ENCODE measurements around the gene LRPPRC.

The LRPPRC gene

DNA sequence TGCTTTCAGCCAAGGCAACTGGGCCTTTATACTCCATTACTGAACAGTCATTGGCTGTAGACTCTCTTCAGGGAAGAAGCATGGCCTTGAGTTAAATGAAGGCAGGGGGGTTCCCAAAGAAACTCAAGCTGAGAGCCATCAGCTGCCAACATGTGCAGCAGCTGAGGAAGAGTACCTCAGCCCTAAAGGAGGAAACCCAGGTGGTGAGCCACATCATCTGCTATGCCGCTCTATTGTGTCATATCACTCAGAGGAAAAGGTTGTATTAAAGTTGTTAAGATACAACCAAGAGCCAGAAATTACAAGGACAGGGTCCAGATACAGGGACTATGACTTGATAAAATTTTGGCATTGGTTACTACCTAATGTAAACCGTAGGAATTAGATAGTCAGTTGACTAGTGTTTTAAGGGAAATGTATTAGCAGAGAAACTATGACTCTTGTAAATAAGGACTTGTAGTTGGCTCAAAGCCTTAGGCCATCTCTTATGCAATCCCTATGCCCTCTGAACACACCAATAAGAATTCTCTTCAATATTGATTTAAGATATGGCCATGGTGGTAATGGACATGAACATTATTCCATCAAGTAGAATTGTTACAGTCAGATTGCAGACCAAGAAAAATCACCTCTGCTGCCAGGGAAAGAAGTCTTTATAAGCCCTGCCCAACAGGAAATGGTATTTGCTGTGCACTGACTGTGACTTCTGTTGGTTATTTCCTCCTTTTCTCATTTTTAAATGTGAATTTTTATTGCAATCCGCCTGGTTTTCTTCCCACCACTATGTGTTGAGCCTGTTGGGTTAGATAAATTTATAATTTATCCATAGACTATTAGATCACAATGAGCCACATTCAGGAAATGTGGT lies 9.2 kb upstream of the LRPPRC start:
- CTCF ChIA-PET = interaction anchor here (1.5 kb wide), 1 partner anchor 39 kb away, joined by 3 read pairs; no protein-coding TSS in a partner anchor
- DNase-seq (ENCODE audit: extremely low spot score) = no peak
- POLR2A ChIA-PET = no interaction called here
- TF ChIP-seq, protein P1, sequence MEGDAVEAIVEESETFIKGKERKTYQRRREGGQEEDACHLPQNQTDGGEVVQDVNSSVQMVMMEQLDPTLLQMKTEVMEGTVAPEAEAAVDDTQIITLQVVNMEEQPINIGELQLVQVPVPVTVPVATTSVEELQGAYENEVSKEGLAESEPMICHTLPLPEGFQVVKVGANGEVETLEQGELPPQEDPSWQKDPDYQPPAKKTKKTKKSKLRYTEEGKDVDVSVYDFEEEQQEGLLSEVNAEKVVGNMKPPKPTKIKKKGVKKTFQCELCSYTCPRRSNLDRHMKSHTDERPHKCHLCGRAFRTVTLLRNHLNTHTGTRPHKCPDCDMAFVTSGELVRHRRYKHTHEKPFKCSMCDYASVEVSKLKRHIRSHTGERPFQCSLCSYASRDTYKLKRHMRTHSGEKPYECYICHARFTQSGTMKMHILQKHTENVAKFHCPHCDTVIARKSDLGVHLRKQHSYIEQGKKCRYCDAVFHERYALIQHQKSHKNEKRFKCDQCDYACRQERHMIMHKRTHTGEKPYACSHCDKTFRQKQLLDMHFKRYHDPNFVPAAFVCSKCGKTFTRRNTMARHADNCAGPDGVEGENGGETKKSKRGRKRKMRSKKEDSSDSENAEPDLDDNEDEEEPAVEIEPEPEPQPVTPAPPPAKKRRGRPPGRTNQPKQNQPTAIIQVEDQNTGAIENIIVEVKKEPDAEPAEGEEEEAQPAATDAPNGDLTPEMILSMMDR (IDR thresholded peaks at IDR 0.05; ENCODE audit: control extremely low read depth, extremely low read depth, low read depth, missing control alignments) = no peak

DNA sequence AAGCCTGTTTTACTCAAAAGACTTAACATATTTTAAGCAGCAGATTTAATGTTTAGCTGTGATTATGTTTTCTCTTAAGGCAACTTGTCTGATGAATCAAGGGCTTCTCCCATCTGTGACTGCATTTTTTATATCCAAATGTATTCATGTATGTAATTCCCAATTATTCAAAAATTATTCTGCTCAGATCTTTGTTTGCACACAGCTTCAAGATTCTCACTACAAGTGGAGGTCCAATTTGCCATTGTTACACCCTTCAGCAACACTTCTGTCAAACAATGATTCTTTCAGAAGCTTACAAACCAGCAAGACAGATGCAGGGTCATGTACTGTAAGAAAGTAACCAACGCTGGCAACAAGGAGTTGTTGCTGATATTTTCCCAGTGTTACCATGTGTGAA lies 5.9 kb upstream of the LRPPRC start:
- TF ChIP-seq, protein P1 (IDR thresholded peaks at IDR 0.05; ENCODE audit: control extremely low read depth, extremely low read depth, low read depth, missing control alignments) = no peak
- no peak for DNase-seq (ENCODE audit: extremely low spot score)
- CTCF ChIA-PET = interaction anchor here (1.0 to 2.7 kb wide), 3 partner anchors 10 to 954 kb away, joined by 3 to 8 read pairs (median 6); no protein-coding TSS in a partner anchor
- POLR2A ChIA-PET = no interaction called here

DNA sequence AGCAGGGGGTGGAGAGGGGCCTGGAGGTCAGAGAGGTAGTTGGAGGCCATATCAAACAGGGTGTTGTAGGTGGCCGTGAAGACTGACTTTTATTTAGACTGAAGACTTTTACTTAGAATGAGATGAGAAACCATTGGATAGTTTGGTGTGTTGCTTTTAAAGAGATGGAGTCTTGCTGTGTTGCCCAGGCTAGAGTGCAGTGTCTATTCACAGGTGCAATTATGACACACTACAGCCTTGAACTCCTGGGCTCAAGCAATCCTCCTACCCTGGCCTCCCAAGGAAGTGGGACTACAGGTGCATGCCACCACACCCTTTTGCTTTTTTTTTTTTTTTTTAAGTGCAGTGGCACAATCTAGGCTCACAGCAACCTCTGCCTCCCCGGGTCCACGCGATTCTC lies 2.5 kb upstream of the LRPPRC start:
- TF ChIP-seq, protein P1 (IDR thresholded peaks at IDR 0.05; ENCODE audit: control extremely low read depth, extremely low read depth, low read depth, missing control alignments) = no peak
- CTCF ChIA-PET = no interaction called here
- POLR2A ChIA-PET = no interaction called here

DNA sequence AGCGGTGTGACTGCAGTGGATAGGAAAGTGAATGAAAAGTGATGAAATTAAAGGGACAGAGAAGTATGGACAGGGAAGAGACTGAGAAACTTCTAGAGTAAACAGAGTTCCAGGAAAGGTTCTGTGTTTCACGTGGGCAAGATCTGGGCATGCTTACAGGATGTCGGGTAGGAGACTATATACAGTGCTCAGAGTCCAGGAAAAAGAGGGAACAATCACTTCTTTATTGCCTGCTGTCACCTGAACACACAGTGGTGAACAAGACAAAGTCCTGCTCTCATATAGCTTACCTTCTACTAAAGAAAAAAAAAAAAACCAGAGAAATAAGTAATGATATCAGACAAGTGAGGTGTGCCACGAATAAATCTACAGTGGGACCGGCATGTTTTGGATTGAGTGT lies 2.4 kb downstream of the LRPPRC start:
- no peak for DNase-seq (ENCODE audit: extremely low spot score)
- POLR2A ChIA-PET = no interaction called here
- CTCF ChIA-PET = interaction anchor here (0.7 to 2.0 kb wide), 2 partner anchors 12 to 14 kb away, joined by 3 to 4 read pairs; no protein-coding TSS in a partner anchor
- TF ChIP-seq, protein P1 (IDR thresholded peaks at IDR 0.05; ENCODE audit: control extremely low read depth, extremely low read depth, low read depth, missing control alignments) = no peak

More for the DNA sequence above, 2.5 kb upstream of the LRPPRC start:
- DNase-seq (ENCODE audit: extremely low spot score) = no peak

DNA sequence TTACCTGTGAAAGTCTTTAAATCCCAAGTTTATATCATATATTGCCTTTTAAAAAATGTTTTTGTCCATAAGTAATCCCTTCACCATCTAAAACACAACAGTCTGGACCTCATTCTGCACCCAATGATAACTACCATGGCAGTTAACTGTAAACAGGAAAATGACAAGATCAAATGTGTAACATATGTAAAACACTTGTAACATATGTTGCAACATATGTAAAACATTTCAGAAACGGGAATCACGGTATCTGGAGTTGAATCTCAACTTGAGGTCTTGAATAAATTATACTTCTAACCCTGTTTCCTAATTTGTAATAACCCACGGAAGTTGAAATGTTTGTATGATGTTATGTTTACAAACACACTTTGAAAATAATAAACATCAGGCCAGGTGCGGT lies 6.2 kb downstream of the LRPPRC start:
- CTCF ChIA-PET = no interaction called here
- TF ChIP-seq, protein P1 (IDR thresholded peaks at IDR 0.05; ENCODE audit: control extremely low read depth, extremely low read depth, low read depth, missing control alignments) = no peak
- POLR2A ChIA-PET = no interaction called here
- DNase-seq (ENCODE audit: extremely low spot score) = no peak

DNA sequence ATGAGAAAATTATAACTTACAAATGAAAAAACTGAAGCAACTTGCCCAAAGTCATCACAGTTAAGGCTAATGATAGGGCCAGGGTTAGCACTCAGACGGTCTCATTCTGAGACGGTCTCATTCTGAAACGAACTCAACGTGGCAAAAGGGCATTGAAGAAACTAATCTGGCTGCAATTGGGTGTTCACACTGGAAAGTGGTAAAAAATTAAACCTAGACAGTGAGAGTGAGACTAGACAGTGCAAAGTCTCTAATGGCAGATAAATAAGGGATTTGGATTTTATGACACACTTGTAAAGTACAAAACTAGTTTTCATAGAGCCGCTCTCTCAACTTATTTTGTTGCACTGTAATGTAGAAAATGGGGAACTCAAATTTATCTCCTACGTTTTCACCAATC lies 9.2 kb downstream of the LRPPRC start:
- no peak for DNase-seq (ENCODE audit: extremely low spot score)
- POLR2A ChIA-PET = no interaction called here
- CTCF ChIA-PET = interaction anchor here (1.5 kb wide), 1 partner anchor 20 kb away, joined by 3 read pairs; no protein-coding TSS in a partner anchor
- TF ChIP-seq, protein P1 (IDR thresholded peaks at IDR 0.05; ENCODE audit: control extremely low read depth, extremely low read depth, low read depth, missing control alignments) = no peak
